GM23338 (cell line): ENCODE data around the gene AHNAK.

Experiments used
- CREB1 ChIP-seq: fragments of 250-450 bp; sonication (Bioruptor Pico); IDR thresholded peaks from 2 replicates; pipeline ENCODE4 v1.5.0; 2020; ENCODE audit warnings: low read depth, mild to moderate bottlenecking, moderate library complexity
- CTCF ChIP-seq, 2 experiments: fragments of 200-600 bp in 1 of 2; sonication (generic) in 1 of 2; conservative IDR thresholded peaks; 2 replicates each; pipeline versions ENCODE4 v1.5.1 to v1.6.1; 2016 to 2017; ENCODE audit warnings: antibody characterized with exemption in 2 of 2, low read depth in 2 of 2, mild to moderate bottlenecking in 2 of 2, moderate library complexity in 1 of 2
- ETS1 ChIP-seq: IDR thresholded peaks from 2 replicates; pipeline ENCODE4 v1.6.1; 2016; ENCODE audit warnings: antibody characterized with exemption
- EZH2 ChIP-seq: fragments of 200-600 bp; sonication (generic); IDR thresholded peaks from one replicate; pipeline ENCODE4 v1.8.0; 2017; ENCODE audit warnings: antibody characterized with exemption, mild to moderate bottlenecking, low read depth; ENCODE audit not compliant: unreplicated experiment
- EZH2phosphoT487 ChIP-seq: fragments of 200-600 bp; sonication (generic); IDR thresholded peaks from one replicate; pipeline ENCODE4 v1.8.1; 2018; ENCODE audit warnings: antibody characterized with exemption; ENCODE audit not compliant: unreplicated experiment
- JUNB ChIP-seq: IDR thresholded peaks from one replicate; pipeline ENCODE4 v1.6.1; 2016; ENCODE audit warnings: antibody characterized with exemption; ENCODE audit not compliant: unreplicated experiment
- NANOG ChIP-seq: IDR thresholded peaks from 2 replicates; pipeline ENCODE4 v1.6.1; 2016; ENCODE audit warnings: antibody characterized with exemption, borderline replicate concordance
- POLR2AphosphoS5 ChIP-seq: IDR thresholded peaks from 2 replicates; pipeline ENCODE4 v1.6.1; 2016; ENCODE audit warnings: antibody characterized with exemption, low read depth
- REST ChIP-seq: IDR thresholded peaks from one replicate; pipeline ENCODE4 v1.6.1; 2018; ENCODE audit warnings: antibody characterized with exemption; ENCODE audit not compliant: unreplicated experiment
- STAT1 ChIP-seq: IDR thresholded peaks from one replicate; pipeline ENCODE4 v1.6.1; 2016; ENCODE audit warnings: antibody characterized with exemption; ENCODE audit not compliant: unreplicated experiment
- ZNF114 ChIP-seq: fragments of 250-450 bp; sonication (Bioruptor Pico); IDR thresholded peaks from 2 replicates; pipeline ENCODE4 v1.5.0; 2020; ENCODE audit warnings: mild to moderate bottlenecking, moderate library complexity
- ZNF331 ChIP-seq: fragments of 250-450 bp; sonication (Bioruptor Pico); IDR thresholded peaks from 2 replicates; pipeline ENCODE4 v1.5.0; 2020; ENCODE audit warnings: low read depth, mild to moderate bottlenecking, moderate library complexity
- ZNF462 ChIP-seq: fragments of 250-450 bp; sonication (Bioruptor Pico); IDR thresholded peaks from 2 replicates; pipeline ENCODE4 v1.5.0; 2020; ENCODE audit warnings: mild to moderate bottlenecking, moderate library complexity

- TF ChIP-seq EZH2phosphoT487, result no peak
- peak; percentile 49 to 57 for TF ChIP-seq CTCF (conservative IDR thresholded peaks at IDR 0.05; ENCODE audit: low read depth in 2 of 2)
- no peak for TF ChIP-seq POLR2AphosphoS5
- TF ChIP-seq EZH2, result no peak
- no peak for TF ChIP-seq ZNF331 (CRISPR knock-in tag)
- no peak for TF ChIP-seq REST
- TF ChIP-seq JUNB, result no peak
- TF ChIP-seq ETS1, result no peak
- no peak for TF ChIP-seq NANOG
- peak; percentile 24; the same call in 1 of the 2 replicates for TF ChIP-seq CREB1
- no peak for TF ChIP-seq ZNF114
- no peak for TF ChIP-seq STAT1
- TF ChIP-seq ZNF462 (CRISPR knock-in tag), result no peak
These were observed 38.1 kb downstream of the AHNAK start for GRCh38 chr11:62508336-62509058.
